Measurements from ENCODE around the gene MTA2.

Gene MTA2

GRCh38 chr11:62548545-62549335 lies 52.9 kb downstream of the MTA2 start:
- in situ Hi-C loops (cut with HindIII; ENCODE audit: low sequenced_read_pairs), result no loop called here

- in situ Hi-C loops (cut with HindIII; ENCODE audit: low sequenced_read_pairs), result no loop called here
These were observed 53.9 kb downstream of the MTA2 start for GRCh38 chr11:62547691-62548281.

- in situ Hi-C loops (cut with HindIII; ENCODE audit: low sequenced_read_pairs), result no loop called here
These were observed 54.6 kb downstream of the MTA2 start for GRCh38 chr11:62546929-62547625.

- in situ Hi-C loops (cut with HindIII; ENCODE audit: low sequenced_read_pairs), result no loop called here
These were observed 55.3 kb downstream of the MTA2 start, which contains the start of gene AHNAK for GRCh38 chr11:62546244-62546928. AHNAK (minus strand) TSS chr11:62546806; CDS start chr11:62536098, 10,708 bp downstream.

GRCh38 chr11:62545437-62546243 lies 56.0 kb downstream of the MTA2 start:
- in situ Hi-C loops (cut with HindIII; ENCODE audit: low sequenced_read_pairs), result no loop called here

GRCh38 chr11:62544581-62545436 lies 56.9 kb downstream of the MTA2 start:
- in situ Hi-C loops (cut with HindIII; ENCODE audit: low sequenced_read_pairs), result no loop called here

- in situ Hi-C loops (cut with HindIII; ENCODE audit: low sequenced_read_pairs), result no loop called here
These were observed 57.8 kb downstream of the MTA2 start for GRCh38 chr11:62543680-62544444.
